Mammary epithelial cell (primary cell): ENCODE results near the gene GRID2.

Experiments
- EZH2 ChIP-seq: IDR thresholded peaks from 2 replicates; pipeline ENCODE4 v1.6.1; 2012; ENCODE audit warnings: low read length, inconsistent platforms, borderline replicate concordance
- TF ChIP-seq, protein P1 (sequence below), 2 donors: IDR thresholded peaks in 1 of 2; conservative IDR thresholded peaks in 1 of 2; 2 replicates each; pipeline ENCODE4 v1.5.1; 2011 to 2012; ENCODE audit warnings: inconsistent platforms in 2 of 2, low read length in 2 of 2, mild to moderate bottlenecking in 2 of 2, control low read depth in 1 of 2, low read depth in 1 of 2; ENCODE audit not compliant: insufficient read depth in 1 of 2; ENCODE audit errors: extremely low read depth in 1 of 2

DNA sequence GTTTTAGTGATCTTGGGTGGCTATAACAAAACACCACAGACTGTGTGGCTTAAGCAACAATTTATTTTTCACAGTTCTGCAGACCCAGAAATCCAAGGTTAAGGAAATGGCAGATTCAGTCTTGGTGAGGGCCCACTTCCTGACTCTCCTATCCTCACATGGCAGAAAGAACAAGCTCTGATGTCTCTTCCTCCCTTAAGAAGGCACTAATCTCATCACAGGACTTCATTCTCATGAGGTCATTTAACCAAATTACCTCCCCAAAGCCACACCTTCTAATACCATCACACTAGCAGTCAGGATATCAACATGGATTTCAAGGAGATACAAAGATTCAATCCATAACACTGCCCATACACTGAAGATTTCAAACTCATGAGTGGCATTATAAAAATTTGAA, 350.3 kb downstream of the GRID2 start:
- TF ChIP-seq, protein P1, sequence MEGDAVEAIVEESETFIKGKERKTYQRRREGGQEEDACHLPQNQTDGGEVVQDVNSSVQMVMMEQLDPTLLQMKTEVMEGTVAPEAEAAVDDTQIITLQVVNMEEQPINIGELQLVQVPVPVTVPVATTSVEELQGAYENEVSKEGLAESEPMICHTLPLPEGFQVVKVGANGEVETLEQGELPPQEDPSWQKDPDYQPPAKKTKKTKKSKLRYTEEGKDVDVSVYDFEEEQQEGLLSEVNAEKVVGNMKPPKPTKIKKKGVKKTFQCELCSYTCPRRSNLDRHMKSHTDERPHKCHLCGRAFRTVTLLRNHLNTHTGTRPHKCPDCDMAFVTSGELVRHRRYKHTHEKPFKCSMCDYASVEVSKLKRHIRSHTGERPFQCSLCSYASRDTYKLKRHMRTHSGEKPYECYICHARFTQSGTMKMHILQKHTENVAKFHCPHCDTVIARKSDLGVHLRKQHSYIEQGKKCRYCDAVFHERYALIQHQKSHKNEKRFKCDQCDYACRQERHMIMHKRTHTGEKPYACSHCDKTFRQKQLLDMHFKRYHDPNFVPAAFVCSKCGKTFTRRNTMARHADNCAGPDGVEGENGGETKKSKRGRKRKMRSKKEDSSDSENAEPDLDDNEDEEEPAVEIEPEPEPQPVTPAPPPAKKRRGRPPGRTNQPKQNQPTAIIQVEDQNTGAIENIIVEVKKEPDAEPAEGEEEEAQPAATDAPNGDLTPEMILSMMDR (conservative IDR thresholded peaks at IDR 0.05 in 1 of 2, IDR thresholded peaks at IDR 0.05 in 1 of 2; ENCODE audit: extremely low read depth in 1 of 2, insufficient read depth in 1 of 2, low read depth in 1 of 2, low read length in 2 of 2) = no peak
- no peak for TF ChIP-seq EZH2
